Prostate gland (tissue), 2 donors: ENCODE data around the gene SRRD.

ENCODE experiments used
- POLR2AphosphoS5 ChIP-seq: sonication (generic); formaldehyde crosslinking; IDR thresholded peaks from one replicate; pipeline ENCODE4 v1.6.1; 2017; ENCODE audit warnings: antibody characterized with exemption
- TF ChIP-seq, protein P1 (sequence below), 4 experiments: fragments of 200-600 bp in 2 of 4; fragments of 450-650 bp in 2 of 4; sonication (generic) in 2 of 4; IDR thresholded peaks; 1 replicate in 3 of 4; 2 replicates in 1 of 4; pipeline ENCODE4 v1.5.1; 2016 to 2019; ENCODE audit warnings: antibody characterized with exemption in 4 of 4, mild to moderate bottlenecking in 2 of 4, moderate library complexity in 2 of 4

- TF ChIP-seq, protein P1, sequence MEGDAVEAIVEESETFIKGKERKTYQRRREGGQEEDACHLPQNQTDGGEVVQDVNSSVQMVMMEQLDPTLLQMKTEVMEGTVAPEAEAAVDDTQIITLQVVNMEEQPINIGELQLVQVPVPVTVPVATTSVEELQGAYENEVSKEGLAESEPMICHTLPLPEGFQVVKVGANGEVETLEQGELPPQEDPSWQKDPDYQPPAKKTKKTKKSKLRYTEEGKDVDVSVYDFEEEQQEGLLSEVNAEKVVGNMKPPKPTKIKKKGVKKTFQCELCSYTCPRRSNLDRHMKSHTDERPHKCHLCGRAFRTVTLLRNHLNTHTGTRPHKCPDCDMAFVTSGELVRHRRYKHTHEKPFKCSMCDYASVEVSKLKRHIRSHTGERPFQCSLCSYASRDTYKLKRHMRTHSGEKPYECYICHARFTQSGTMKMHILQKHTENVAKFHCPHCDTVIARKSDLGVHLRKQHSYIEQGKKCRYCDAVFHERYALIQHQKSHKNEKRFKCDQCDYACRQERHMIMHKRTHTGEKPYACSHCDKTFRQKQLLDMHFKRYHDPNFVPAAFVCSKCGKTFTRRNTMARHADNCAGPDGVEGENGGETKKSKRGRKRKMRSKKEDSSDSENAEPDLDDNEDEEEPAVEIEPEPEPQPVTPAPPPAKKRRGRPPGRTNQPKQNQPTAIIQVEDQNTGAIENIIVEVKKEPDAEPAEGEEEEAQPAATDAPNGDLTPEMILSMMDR (IDR thresholded peaks at IDR 0.05): no peak
- no peak for TF ChIP-seq POLR2AphosphoS5
Measured at GRCh38 chr22:26444777-26445176, 38.9 kb upstream of the SRRD start.
